KBM-7 (cell line): Measurements from ENCODE around the gene SLCO3A1.

Experiments used
- DNase-seq: peaks from one replicate; pipeline ENCODE4 v3.0.0-alpha.2; 2015
- in situ Hi-C: fragments of 300-500 bp; cut with MboI; formaldehyde crosslinking; loops from 2 replicates; pipeline ENCODE4 v1.14.3; 2020; ENCODE audit warnings: low sequenced_read_pairs, low pct_unique_long_range_greater_than_20kb, mixed read lengths

Gene SLCO3A1

DNA sequence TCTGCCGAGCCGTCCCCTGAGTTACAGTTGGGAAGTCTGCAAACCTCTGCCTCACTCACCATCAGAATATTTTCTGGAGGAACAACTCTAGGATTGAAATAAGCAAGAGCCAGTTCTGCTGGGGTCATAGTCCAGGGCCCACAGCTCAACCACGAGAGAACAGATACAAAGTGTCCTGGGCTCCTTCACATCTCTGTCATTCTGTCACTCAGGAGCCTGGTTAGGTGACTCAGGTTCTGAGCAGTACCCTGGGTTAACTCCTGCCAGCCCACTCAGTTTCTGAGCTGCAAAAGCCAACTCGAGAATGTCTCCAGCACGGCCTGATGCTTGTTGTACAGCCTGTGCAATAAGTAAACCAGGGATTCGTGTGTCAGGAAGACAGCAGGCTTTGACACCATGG lies 155.7 kb downstream of the SLCO3A1 start:
- no peak for DNase-seq
- in situ Hi-C loops = no loop called here

DNA sequence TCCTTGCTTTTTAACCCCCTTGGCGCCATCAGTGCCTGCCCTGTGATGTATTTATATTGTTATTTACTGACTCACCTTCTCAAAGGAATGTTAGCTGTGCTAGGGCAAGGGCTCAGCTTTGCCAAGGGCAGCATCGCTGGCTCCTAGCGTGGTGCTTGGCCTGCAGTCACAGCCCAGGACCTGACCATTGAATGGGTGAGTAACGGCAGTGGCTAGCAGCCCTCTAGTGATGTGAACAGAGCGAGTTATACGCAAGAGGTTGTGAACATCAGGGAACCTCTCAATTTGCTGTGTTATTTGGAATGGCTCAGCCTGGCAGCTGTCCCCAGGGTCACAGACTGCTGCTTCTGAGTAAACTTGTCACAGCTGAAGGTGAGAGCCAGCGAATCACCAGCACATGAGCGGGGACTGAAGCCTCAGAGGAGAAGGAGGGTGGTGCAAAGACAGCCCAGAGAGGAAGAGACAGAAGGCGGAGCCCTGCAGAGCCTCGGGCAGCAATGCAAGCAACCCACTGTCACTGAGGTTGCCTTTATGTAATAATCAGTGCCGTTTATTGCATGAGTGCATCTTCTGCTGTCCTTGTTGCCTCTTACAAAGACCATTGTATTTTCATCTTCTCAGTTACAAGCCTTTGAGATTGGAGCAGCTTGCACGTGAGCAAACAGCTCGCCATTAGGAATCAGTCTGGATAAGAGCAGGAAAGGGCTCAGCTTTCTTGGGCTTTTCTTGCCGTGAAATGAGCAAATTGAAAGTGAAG lies 158.3 kb downstream of the SLCO3A1 start:
- in situ Hi-C loops = no loop called here
- no peak for DNase-seq

DNA sequence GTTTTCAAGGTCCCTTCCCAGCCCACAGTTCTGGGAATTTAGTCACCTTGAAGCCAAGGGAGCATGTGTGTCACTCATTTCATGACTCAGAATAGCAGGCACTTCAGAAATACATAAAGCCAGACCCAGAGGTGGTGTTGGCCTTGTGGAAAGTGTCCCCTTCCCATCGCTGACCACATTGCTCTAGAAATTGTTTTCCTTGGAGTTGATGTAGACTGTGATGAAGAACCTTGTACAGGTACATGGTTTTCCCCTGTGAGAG lies 158.8 kb downstream of the SLCO3A1 start:
- DNase-seq = no peak
- in situ Hi-C loops = no loop called here

DNA sequence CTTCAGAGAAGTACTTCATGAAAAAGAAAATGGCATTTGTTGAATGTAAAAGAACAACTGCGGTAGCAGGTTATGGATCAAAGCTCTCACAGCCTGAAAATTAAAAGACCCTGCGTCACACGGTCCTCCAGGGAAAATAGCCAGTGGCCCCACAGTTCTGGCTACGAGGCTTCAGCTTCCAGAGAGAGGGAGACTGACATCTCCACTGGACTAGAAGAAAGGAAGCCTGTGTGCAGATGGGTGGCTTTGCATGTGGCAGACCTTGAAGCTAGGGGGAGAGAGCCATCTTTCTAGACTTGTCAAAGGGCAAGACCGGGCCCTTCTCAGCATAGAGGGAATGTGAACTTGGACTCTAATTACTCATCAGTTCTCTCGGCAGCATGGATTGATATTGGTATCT lies 159.4 kb downstream of the SLCO3A1 start:
- no peak for DNase-seq
- in situ Hi-C loops = no loop called here

DNA sequence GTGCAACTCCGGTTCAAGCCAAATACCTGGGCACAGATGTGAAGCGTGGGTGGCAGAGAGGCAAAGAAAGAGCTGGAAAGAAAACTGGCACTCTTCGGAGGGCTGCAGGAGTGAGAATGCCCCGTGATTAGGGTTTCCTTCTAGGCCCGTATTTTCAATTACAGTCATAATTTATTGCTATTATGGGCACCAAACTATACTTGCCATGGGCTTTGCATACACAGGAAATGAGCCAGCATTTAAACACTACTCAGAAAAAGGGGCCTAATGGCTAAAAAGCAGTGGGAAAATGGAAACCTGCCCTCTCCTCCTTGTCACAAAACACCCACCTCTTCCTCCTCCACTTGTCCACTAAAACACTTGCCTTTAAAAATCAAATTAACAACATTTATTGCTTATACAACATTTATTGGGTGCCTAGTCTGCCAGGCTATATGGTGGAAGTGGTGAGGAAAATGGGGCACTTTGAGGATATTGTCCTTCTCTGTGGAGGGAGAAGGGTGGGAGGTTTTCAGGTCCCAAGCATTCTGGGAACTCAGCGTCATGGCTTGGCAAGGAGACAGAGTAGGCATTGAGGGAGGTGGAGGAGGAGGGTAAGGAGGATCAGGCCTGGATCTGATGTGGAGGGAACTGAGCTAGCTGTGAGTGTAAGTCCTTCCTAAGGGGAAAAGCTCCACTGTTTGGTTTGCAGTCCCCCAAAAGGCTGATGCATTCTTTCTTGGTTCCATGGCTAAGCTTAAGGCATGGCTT lies 160.9 kb downstream of the SLCO3A1 start:
- in situ Hi-C loops = no loop called here
- no peak for DNase-seq

DNA sequence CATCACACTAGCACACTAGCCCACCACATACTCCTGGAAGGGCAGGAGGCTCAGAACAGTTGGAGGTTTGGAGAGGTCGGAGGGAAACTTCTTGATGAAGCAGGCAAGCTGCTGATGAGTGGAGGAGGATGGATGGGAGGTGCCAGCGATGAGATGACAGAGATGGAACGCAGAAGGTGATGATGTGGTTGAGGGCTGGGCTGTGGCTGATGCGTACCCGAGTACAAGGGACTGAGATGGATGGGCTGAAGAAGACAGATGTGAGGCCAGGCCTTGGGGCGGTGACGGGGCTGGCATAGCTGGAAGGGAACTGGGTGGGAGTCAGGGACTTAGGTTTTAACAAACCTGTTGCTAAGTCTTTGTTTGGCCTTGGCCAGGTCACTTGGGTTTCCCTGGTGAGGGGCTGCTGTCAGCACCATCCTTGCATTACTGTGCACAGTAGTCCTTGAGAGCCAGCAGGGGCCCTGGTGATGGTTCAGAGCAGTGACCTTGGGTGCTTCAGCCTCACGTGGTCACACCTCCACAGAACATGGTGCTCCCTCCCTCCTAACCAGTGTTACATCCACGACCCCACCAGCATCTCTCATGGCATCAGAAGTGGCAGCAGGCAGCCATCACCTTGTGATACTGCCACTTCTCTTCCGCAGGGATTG lies 164.5 kb downstream of the SLCO3A1 start:
- in situ Hi-C loops = no loop called here
- DNase-seq = no peak

DNA sequence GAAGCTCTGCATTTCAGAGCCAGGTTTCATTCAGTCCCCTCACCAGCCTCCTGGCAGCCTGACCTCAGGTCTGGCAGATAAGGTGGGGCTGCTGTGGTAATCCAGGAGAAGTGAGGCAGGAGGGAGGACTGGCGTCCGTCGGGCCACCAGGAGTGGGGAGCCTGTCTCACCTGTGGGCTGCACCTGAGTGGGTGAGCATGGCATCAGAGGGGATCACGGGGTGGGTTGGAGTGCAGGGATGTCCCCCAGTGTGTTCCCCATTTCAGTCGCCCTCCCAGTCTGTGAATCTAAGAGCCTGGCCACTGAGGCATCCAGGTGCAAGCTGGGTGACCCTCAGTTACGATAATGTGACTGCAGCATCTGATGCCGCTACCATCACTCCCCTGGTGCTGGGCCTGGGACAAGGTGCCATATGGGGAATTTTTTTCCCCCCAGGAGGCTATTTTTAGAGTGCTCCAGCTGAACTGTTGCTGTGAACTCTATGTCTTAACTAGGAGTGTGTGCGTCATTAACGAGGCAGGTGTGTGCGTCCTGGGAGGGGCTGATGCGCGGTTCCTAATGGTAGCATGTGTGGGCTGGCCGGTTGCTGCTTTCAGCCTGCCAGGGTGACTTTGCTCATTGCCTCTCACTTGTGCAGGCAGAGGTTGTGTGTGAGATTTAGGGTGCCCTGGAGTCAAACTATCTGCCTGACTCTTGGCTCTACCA lies 165.2 kb downstream of the SLCO3A1 start:
- DNase-seq = no peak
- in situ Hi-C loops = no loop called here

DNA sequence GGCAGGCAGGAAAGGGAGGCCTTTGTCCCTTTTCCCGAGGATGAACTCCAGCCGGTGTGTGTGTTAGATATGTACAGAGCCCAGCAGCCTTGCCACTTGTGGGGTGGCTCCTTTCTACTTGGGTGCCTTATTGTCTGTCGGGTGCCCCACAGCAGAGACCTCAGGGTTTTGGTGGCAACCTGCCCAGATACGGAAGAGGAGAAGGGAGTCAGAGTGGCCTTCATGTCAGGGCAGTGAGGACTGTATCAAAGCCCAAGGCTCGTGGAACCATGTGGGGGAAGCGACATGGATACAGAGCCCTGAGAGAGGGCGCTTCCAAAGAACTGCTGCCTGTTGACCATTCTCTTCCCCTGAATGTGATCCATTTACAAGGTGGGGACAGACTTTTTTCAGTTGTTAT lies 166.2 kb downstream of the SLCO3A1 start:
- in situ Hi-C loops = no loop called here
- no peak for DNase-seq

DNA sequence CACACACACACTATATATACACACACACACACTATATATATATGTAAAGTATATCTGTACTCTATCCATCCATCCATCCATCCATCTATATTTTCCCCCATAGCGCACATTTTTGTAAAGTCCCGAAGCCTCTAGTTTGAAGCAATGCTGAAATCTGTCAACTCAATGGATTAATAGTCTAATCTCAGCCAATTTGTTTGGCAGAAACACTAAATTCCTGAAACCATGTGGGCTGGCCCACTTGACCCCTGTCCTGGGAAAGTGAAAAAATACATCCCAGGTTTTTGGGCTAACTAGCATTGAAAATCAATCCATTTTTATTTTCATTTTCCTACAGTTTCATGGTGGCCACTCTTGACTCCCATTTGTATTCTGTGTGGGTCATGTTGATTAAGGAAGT lies 166.7 kb downstream of the SLCO3A1 start:
- in situ Hi-C loops = no loop called here
- DNase-seq = no peak

DNA sequence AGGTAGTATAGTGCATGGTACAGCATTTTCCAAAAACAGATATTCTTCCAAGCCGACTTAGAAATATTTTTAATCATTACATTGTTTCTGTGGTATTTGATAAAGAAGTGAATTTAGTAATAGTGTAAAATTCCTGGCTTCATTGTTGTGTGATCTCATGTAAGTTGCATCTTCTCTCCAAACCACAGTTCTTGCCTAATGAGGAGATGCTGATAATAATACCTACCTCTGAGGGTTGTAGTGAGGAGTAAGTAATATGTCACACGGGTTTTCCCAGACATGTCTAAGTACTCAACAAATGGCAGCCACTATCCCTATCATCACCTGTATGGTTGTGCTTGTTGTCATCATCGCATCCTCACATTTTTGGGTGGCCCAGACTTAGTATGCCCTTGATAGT lies 167.3 kb downstream of the SLCO3A1 start:
- in situ Hi-C loops = no loop called here
- DNase-seq = no peak

DNA sequence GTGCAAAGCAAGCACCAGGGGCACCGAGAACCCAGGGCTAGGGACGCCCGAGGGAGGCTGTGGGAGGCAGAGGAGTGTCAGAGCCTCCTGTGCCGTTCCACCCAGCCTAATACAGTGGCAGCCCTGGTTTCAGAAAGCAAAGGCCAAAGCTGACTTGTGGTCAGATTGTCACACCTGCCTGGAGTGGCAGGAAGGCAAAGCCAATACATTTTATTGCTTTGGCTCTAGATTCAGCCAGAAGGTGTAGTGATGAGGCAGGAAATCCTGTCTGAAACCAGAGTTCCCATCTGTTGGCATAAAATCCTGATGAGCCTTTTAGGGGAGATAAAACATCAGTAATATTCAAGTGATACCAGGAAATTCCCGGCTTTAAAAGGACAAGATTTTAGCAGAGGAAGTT lies 168.3 kb downstream of the SLCO3A1 start:
- in situ Hi-C loops = no loop called here
- DNase-seq = no peak

DNA sequence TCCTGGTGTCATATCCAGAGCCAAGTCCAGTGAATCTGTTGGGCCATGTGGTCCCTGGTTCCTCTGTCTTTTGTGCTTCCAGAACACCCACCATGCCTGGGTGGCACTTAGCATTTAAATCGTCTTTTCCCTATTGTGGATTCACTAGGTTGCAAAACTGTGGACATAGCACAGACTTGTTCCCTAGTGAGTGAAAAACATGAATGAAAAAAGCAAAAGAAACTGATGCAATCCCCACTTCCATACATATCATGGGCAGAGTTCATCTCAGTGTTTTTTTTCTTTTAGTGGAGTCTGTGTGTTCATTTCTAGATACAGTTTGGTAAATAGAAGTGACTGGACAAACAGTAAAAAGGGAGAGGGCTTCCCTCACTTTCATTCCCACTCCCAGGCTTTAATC lies 170.5 kb downstream of the SLCO3A1 start:
- DNase-seq = no peak
- in situ Hi-C loops = no loop called here

DNA sequence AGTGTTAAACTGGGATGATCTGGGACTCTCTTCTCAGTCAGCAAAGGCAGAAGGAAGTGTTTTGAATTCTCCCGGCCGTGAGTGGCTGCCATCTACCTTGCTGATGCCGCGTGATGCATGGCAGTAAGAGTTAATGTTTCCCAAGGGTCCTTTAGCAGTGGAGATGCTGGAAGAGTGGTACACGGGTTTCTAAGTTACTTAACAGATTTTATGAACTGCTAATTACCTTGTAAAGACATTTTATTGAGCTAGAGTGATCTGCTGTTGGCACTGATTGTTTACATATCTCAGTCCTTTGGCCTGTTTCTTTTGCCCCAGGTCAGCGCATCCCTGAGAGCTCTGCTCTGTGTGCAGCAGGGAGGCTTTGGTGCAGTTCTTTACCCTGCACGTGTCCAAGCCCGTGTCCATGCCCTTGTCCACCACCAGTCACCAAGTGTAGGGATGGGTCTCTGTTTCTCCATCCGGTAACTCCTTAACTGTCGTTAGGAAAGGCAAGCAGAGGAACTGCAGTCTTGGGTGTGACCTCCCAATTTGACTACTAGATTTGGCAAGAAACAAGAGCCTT lies 172.3 kb downstream of the SLCO3A1 start:
- no peak for DNase-seq
- in situ Hi-C loops = no loop called here

DNA sequence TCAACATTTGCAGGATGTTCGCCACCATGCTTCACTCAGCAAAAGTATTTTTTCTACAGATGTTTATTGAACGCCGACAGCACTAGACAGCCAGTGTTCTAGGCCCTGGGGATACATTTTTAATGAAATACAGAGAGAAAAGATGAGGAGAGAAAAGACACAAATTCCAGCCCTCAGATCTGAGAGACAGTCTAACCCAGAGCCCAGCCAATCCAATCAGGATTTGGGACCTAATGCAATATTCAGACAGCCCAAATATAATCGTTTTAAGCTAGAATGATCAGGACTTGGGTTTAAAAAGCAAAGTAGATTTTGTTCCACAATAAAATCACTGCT lies 174.8 kb downstream of the SLCO3A1 start:
- in situ Hi-C loops = no loop called here
- no peak for DNase-seq

DNA sequence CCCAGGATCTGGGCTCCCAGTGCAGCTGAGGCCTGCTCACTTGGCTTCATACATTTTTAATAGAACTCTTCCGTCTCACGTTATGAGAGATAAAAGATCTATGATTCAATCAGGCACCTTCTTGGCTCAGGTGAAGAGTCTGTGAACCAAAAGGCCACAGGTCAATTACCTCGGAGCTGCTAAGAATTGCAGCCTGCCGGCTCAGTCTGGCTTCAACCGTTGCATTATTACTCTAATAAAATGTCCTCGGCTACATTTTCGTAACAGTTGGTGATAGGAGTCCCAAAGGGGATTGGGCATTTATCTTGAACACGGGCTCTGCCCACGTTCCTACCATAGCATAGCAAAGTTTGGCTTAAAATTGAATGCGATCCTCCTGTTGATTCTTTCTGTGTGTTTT lies 176.3 kb downstream of the SLCO3A1 start:
- in situ Hi-C loops = no loop called here

DNA sequence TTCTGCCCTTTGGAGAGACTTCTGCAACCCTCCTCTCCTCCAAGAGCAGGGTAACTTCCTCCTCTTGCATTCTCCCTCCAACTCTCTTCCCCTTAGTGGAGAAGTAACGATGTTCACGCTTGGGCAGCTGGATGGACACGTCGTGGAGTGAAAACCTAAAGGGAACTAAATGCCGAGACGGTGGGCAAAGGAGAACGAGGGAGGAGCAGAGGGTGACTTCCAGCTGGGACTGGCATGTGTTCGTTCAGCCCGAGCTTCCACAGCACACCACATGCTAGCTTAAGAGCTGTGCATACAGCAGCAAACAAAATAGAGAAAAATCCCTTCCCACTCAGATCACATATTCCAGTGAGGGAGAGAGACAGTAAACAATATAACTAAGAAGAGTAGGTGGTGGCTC lies 179.8 kb downstream of the SLCO3A1 start:
- in situ Hi-C loops = no loop called here
- DNase-seq = no peak

More for the DNA sequence above, 176.3 kb downstream of the SLCO3A1 start:
- DNase-seq = no peak

DNA sequence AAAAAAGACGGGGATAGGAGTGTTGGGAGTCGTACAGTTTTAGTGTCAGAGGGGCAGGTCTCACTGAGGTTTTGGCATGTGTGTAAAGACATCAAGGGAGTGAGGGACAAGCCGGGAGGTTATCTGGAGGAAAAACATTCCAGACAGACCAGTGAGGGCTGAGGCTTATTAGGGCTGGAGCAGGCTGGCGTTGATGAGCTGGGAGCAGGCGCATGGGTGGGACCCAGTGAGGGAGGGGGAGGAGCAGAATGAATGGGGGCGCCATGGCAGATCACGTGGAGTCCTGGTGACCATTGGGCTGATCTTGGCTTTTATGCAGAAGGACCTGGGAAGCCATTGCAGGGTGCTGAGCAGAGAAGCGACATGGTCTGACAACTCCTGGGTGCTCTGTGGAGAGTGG lies 180.2 kb downstream of the SLCO3A1 start:
- no peak for DNase-seq
- in situ Hi-C loops = no loop called here

DNA sequence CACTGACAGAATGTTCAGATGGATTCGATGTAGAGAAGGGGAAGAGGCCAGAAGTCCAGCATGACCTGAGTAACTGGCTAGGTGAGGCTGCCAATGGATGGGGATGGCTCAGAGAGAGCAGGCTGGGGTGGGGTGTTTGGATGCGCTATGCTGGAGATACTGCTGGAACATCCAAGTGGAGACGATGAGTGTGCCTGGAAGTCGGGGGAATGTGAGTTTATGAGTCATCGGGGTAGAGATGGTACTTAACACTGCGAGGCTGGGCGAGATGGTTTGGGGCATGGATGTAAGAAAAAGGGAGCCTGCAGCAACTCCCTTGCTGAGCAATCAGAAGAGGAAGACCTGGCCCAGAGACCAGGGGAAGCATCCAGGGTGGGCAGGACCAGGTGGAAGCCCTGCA lies 180.7 kb downstream of the SLCO3A1 start:
- no peak for DNase-seq
- in situ Hi-C loops = no loop called here

DNA sequence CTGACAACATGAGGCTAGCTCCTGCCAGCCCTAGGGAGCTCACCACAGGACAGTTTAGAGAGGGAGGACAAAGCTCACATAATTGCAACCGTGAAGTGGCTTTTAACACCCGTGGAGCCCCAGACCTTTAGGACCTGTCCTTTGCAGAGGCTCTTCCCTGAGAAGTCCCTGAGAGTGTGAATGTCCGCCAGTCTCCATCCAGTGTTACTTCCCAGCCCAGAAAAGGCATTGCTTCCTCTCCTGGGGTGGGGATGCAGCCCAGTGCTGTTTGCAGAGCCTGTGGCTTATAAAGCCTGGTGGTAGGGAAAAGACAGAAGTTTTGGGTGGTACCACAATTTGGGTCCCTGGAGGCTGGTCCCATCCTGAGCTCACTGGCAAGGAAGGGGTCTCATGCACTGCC lies 182.0 kb downstream of the SLCO3A1 start:
- DNase-seq = no peak
- in situ Hi-C loops = no loop called here

DNA sequence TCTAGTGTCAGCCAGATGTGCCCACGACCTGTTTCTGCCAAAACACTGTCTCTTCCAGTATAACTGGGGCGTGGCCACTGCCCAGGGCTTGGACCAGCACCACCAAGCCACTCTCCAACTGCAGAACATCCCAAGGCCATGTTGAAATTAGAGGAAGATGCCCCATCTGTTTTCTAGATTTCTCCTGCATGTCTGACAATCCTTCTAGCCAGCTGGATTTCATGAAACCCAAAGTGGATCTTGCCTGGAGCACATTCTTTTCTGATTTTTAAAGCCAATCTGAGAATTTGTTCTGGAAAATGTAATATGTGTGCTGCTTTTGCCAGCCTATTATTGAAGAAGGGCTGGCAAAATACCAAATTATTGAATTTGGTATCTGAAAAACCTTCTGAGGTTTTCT lies 182.5 kb downstream of the SLCO3A1 start:
- in situ Hi-C loops = no loop called here
- no peak for DNase-seq
